ENCODE data around the gene AKAP8.
"Not testable (repeated sequence)": the region's sequence is repeated elsewhere in the genome, so short reads cannot be mapped to it uniquely, and the experiment has no call there.

Gene AKAP8

GRCh38 chr19:15371786-15372380 lies 7.7 kb downstream of the AKAP8 start:
- DNase-seq: no peak

GRCh38 chr19:15371119-15371518 lies 8.5 kb downstream of the AKAP8 start:
- DNase-seq: no peak

- no peak for DNase-seq
These were observed 10.0 kb downstream of the AKAP8 start for GRCh38 chr19:15369594-15369891.

- no peak for DNase-seq
These were observed 10.6 kb downstream of the AKAP8 start for GRCh38 chr19:15368798-15369593.

GRCh38 chr19:15368051-15368632 lies 11.4 kb downstream of the AKAP8 start:
- no peak for DNase-seq

- no peak for DNase-seq
These were observed 12.1 kb downstream of the AKAP8 start for GRCh38 chr19:15367439-15367838.

GRCh38 chr19:15365264-15365663 lies 14.3 kb downstream of the AKAP8 start:
- DNase-seq: no peak

- not testable (repeated sequence) for DNase-seq
These were observed 15.8 kb downstream of the AKAP8 start for GRCh38 chr19:15363791-15364190.

- not testable (repeated sequence) for DNase-seq
These were observed 16.5 kb downstream of the AKAP8 start for GRCh38 chr19:15363048-15363447.

- DNase-seq: not testable (repeated sequence)
These were observed 19.6 kb downstream of the AKAP8 start for GRCh38 chr19:15360015-15360414.

GRCh38 chr19:15358918-15359317 lies 20.7 kb downstream of the AKAP8 start:
- no peak for DNase-seq

- DNase-seq: no peak
These were observed 21.7 kb downstream of the AKAP8 start for GRCh38 chr19:15357906-15358305.

GRCh38 chr19:15354566-15355296 lies 24.9 kb downstream of the AKAP8 start:
- DNase-seq: no peak

- no peak for DNase-seq
These were observed 25.7 kb downstream of the AKAP8 start for GRCh38 chr19:15353908-15354307.

GRCh38 chr19:15352535-15352934 lies 27.1 kb downstream of the AKAP8 start:
- not testable (repeated sequence) for DNase-seq

GRCh38 chr19:15341328-15341727 lies 38.3 kb downstream of the AKAP8 start:
- not testable (repeated sequence) for DNase-seq

- DNase-seq: no peak
These were observed 39.5 kb downstream of the AKAP8 start for GRCh38 chr19:15340086-15340485.

- no peak for DNase-seq
These were observed 42.4 kb downstream of the AKAP8 start for GRCh38 chr19:15337202-15337601.

GRCh38 chr19:15335992-15336391 lies 43.6 kb downstream of the AKAP8 start:
- DNase-seq: not testable (repeated sequence)

- DNase-seq: peak; percentile 84
These were observed 47.1 kb downstream of the AKAP8 start, which contains the start of gene BRD4 for GRCh38 chr19:15332311-15332996. TSS of gene BRD4 (minus strand) at chr19:15332539. CDS start at chr19:15273099, 59,440 bp downstream.

- peak; percentile 67 for DNase-seq
These were observed 47.9 kb downstream of the AKAP8 start for GRCh38 chr19:15331419-15332310.
